HAP-1 (cell line): ENCODE data around the gene MPC1L.
A peak's percentile ranks its signal among the peaks of the same experiment; 100 is the strongest.
"Not testable (repeated sequence)": the region's sequence is repeated elsewhere in the genome, so short reads cannot be mapped to it uniquely, and the experiment has no call there.

ENCODE experiments used
- DNase-seq, 2 experiments: peaks; one replicate each; pipeline ENCODE4 v3.0.0-alpha.2; 2016 to 2020; ENCODE audit warnings: low spot score in 2 of 2
- H3K27me3 ChIP-seq: fragments of 250-450 bp; sonication (Bioruptor Pico); 2 replicates; pipeline ENCODE4 v1.5.1; 2020; ENCODE audit warnings: low read depth, mild to moderate bottlenecking, moderate library complexity
- H3K36me3 ChIP-seq: fragments of 250-450 bp; sonication (Bioruptor Pico); replicated peaks from 2 replicates; pipeline ENCODE4 v1.5.1; 2020; ENCODE audit warnings: mild to moderate bottlenecking
- H3K4me1 ChIP-seq: fragments of 250-450 bp; sonication (Bioruptor Pico); 2 replicates; pipeline ENCODE4 v1.5.1; 2020; ENCODE audit warnings: mild to moderate bottlenecking
- H3K4me3 ChIP-seq: fragments of 250-450 bp; sonication (Bioruptor Pico); 2 replicates; pipeline ENCODE4 v1.5.1; 2020; ENCODE audit warnings: mild to moderate bottlenecking, moderate library complexity
- H3K9me3 ChIP-seq: fragments of 250-450 bp; sonication (Bioruptor Pico); 2 replicates; pipeline ENCODE4 v1.5.1; 2020; ENCODE audit warnings: mild to moderate bottlenecking, moderate library complexity
- in situ Hi-C: fragments of 300-500 bp; cut with MboI; formaldehyde crosslinking; loops from 3 replicates; pipeline ENCODE4 v1.14.3; 2020; ENCODE audit warnings: low sequenced_read_pairs, inconsistent platforms, mixed read lengths

MPC1L gene

DNA sequence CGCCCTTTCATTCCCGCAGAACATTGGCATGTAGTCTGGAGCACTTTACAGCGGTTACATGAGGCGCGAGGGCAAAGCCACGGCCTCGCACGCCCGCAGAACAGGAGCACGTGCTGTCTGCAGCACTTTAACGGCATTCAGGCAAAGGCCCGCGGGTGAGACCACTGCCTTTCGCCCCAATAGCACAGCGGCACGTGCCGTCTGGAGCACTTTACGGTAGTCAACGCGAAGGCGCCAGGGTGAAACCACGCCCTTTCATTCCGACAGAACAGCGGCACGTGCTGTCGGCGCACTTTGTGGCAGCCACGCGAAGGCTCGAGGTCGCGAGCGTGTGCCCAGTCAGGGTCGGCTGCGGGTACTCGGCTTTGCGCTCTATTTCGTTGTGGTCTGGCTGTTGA, at the start of gene MPC1L:
Gene MPC1L, plus strand, starts transcription at position 290 of the 398 bp plus-strand sequence. CDS start 138 bp downstream, outside the sequence.
- no peak for DNase-seq
- H3K36me3 ChIP-seq, result peaks cover 9% of the 10 kb centered on the region
- no peak within 1 kb of the TSS for H3K4me3 ChIP-seq
- H3K4me1 ChIP-seq, result peaks cover 3% of the 10 kb centered on the region
- in situ Hi-C loops, result no loop called here
- H3K9me3 ChIP-seq, result no peaks in the 10 kb centered on the region
- H3K27me3 ChIP-seq, result no peaks in the 10 kb centered on the region

DNA sequence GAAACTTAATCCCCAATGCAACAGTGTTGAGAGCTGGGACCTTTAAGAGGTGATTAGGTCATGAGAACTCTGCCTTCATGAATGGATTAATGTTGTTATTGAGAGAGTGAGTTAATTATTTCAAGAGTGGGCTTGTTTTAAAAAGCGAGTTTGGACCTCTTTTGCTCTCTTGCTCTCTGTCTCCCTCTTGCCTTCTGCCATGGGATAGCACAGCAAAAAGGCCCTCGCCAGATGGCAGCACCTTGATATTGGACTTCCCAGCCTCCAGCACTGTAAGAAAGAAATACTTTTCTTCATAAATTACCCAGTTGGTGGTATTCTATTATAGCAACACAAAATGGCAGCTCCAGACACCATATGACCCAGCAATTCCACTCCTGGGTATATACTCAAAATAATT, 49.5 kb upstream of the MPC1L start:
- Histone ChIP-seq H3K4me3 (no peak overlapping the region), H3K4me1 (no peaks in the 10 kb centered on the region), H3K9me3 (no peaks in the 10 kb centered on the region), H3K36me3 (no peaks in the 10 kb centered on the region), H3K27me3 (no peaks in the 10 kb centered on the region)
- in situ Hi-C loops, result no loop called here
- DNase-seq, result peak; percentile 48 to 67

DNA sequence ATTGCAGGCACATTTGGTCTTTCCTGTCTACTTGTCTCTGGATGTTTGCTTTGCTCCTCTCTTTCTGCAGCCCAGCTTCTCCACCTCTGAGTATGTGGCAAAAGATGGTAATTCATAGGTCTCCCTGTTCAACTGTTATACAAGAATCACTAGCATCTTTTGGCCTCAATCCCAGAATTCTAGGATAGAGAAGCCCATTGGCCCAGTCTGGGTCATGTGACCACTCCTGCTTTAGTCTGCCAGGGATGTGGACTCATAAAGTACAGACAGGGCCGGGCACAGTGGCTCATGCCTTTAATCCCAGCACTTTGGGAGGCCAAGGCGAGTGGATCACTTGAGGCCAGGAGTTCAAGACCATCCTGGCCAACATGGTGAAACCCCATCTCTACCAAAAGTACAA, 47.8 kb upstream of the MPC1L start:
- not testable (repeated sequence) for H3K27me3 ChIP-seq, H3K4me3 ChIP-seq, H3K9me3 ChIP-seq, H3K4me1 ChIP-seq, H3K36me3 ChIP-seq
- in situ Hi-C loops, result loop anchor here (25.0 kb wide), 1 partner anchor 88 kb away; no protein-coding TSS in a partner anchor
- DNase-seq, result peak; percentile 26 to 53

DNA sequence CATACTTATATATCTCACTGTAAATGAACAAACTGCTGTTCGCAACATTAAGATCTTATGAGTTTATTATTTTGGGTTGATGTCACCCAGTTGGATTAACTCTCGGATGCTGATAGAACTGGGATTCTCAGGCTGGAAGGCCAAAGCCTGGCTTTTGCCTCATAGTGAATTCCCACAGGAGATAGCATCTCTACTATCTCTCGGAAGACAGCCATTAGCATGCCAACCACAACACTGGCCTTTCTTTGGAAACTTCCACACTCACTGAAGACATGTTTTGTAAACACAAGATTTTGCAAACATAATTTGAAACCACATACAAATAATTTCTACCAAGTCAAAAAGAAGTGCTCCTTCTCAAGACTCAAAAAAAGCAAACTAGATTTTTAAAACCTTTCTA, 46.9 kb upstream of the MPC1L start:
- Histone ChIP-seq H3K4me1 (peaks cover 2% of the 10 kb centered on the region; the same call in 1 of the 2 replicates), H3K36me3 (no peaks in the 10 kb centered on the region), H3K4me3 (no peak overlapping the region), H3K9me3 (no peaks in the 10 kb centered on the region), H3K27me3 (no peaks in the 10 kb centered on the region)
- in situ Hi-C loops, result loop anchor here (25.0 kb wide), 1 partner anchor 89 kb away; no protein-coding TSS in a partner anchor
- no peak for DNase-seq

DNA sequence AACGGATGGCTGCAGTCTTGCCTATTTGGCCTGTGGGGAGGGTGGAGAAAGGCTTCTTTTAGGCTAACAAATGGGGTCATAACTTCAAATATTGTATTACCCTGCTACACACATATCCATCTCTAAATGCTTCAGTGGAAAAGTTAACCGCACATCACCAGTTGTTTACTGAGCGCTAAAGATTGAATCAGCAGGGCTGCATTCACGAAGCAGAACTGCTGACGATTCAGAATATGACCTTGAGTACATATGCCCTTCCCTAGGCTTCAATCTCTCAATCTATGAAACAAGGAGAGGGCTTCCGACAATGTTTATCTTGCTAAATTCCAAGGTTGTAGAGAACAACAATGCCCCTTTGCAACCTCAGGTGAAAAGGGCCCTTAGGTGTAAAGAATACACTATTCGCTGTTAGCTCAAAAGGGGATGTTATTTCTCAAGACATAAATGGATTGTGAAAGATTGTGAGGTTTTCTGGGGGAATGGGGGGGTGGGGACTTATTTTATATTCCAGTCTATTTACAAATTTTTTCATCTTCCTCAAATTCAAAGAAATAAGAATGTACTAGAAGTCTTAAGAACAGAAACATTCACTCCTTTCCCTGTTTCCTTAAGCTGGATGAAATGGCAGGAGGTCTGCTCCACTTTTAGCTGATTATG, 45.1 kb upstream of the MPC1L start:
- in situ Hi-C loops, result loop anchor here (25.0 kb wide), 1 partner anchor 91 kb away; no protein-coding TSS in a partner anchor
- no peaks in the 10 kb centered on the region for H3K36me3 ChIP-seq
- peaks cover 6% of the 10 kb centered on the region for H3K4me1 ChIP-seq
- no peak for DNase-seq
- no peaks in the 10 kb centered on the region for H3K27me3 ChIP-seq
- H3K9me3 ChIP-seq, result no peaks in the 10 kb centered on the region
- H3K4me3 ChIP-seq, result no peak overlapping the region

DNA sequence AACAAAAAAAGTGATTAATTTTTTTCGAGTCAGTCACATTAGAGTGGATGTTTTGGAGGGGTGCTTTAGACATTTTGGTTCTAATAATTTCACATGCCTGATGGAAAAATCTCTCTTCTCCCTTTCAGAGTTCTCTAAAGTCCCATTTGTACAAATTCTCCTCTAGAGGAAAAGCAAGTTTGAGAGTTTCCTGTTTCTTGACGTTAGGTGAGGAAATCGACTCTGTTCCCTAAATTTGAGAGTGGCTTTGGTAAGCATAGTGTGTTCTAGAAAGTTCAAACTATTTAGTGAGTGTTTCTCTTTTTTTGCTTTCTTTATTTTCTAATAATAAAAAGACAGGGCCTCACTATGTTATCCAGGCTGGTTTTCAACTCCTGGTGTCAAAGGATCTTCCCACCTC, 44.1 kb upstream of the MPC1L start:
- H3K36me3 ChIP-seq, result no peaks in the 10 kb centered on the region
- H3K9me3 ChIP-seq, result no peaks in the 10 kb centered on the region
- DNase-seq, result no peak
- peaks cover 6% of the 10 kb centered on the region for H3K4me1 ChIP-seq
- no peaks in the 10 kb centered on the region for H3K27me3 ChIP-seq
- in situ Hi-C loops, result loop anchor here (25.0 kb wide), 1 partner anchor 92 kb away; no protein-coding TSS in a partner anchor
- no peak overlapping the region for H3K4me3 ChIP-seq

DNA sequence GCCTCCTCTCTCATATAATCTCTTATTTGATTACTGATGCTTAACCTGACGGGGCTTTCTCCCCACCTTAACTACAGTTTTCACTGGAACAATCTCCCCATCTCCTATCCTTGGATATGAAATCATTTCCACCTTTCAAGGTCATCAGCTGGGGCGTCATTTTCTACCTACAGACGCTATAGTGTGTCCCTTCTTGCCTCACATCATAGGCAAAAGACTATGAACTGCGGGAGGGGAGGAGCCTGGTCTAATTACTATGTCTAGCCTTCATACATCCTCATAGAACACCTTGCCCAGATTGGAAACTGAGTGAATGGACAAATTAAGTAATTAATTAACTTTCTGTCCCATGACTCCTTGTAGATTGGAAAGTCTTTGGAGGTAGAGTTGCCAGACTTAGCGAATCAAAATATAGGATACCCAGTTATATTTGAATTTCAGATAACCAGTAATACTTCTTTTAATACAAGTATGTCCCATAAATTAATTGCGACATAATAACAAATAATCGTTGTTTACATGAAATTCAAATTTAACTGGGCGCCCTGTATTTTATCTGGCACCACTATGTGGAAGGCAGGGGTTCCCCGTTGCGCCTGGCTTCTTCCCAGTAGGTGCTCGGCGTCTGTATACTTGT, 43.2 kb upstream of the MPC1L start:
- Histone ChIP-seq H3K36me3 (no peaks in the 10 kb centered on the region), H3K4me3 (peak overlapping the region; percentile 76), H3K27me3 (no peaks in the 10 kb centered on the region), H3K9me3 (no peaks in the 10 kb centered on the region), H3K4me1 (peaks cover 6% of the 10 kb centered on the region)
- no peak for DNase-seq
- in situ Hi-C loops, result loop anchor here (25.0 kb wide), 1 partner anchor 93 kb away; no protein-coding TSS in a partner anchor

DNA sequence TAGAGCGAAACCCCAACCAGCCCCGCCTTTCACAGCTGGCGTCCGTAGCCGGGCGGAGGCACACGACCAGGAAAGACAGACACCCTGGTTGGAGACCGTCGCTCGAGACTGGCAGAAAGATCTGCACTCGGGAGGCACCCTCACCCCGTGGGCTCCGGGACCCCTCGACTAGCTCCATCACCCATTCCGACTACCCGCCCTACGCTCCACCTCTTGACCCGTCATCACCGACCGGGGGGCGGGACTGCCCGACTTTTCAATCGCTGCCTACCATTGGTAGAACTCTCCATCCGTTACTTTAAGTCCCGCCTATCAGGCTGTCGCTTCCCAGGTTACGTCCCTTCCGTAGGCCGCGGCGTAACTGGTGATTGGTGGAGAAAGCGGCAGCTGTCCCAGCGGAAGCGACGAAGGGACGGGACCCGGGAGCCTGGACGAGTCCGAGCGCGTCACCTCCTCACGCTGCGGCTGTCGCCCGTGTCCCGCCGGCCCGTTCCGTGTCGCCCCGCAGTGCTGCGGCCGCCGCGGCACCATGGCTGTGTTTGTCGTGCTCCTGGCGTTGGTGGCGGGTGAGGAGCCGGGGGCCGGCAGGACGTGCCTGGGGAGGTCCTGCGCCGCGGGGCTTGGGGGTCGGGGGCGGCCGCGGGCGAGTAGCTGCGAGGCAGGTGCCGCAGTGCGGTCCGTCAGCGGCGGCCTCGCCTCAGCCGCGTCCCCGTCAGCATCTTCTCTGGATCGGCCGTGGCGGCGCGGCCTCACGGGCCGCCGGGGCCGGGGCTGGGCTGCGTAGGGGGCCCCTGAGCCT, 42.5 kb upstream of the MPC1L start, which contains the start of gene ATP6AP2:
Gene ATP6AP2, plus strand, starts transcription at position 434 of the 799 bp plus-strand sequence. Its CDS starts 96 bp downstream, at position 530.
- in situ Hi-C loops, result loop anchor here (25.0 kb wide), 1 partner anchor 93 kb away; no protein-coding TSS in a partner anchor
- peaks cover 6% of the 10 kb centered on the region for H3K4me1 ChIP-seq
- H3K36me3 ChIP-seq, result no peaks in the 10 kb centered on the region
- H3K4me3 ChIP-seq, result peak within 1 kb of the TSS; percentile 76
- peak; percentile 97 to 98 for DNase-seq
- no peaks in the 10 kb centered on the region for H3K27me3 ChIP-seq
- H3K9me3 ChIP-seq, result no peaks in the 10 kb centered on the region

DNA sequence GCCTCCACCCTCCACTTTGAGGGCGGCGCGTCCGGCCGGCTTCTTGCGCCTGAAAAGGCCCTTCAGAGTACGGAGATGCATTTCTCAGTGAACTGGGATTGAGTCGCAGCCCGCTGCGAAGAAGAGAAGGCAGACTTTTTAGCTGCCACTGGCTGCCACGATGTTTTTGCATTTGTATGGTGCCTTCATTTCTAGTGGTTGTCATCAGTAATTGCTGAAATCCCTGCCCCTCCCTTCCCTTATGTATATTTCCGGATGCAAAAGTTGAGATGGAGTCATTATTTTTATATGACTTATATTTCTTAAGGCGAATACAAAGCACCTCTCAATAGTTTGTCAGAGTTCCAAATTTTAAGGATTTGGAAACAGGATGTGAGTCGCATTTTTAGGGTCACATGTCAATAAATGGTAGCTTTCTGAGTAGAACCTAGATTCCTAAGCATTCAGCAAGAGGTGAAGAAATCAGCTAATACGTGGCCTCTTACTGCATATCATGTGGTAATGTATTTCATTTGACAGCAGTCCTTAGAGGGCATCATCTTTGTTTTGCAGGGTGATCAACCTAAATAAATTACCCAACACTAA, 41.8 kb upstream of the MPC1L start:
- peak; percentile 21 to 26 for DNase-seq
- H3K27me3 ChIP-seq, result no peaks in the 10 kb centered on the region
- H3K9me3 ChIP-seq, result no peaks in the 10 kb centered on the region
- in situ Hi-C loops, result loop anchor here (25.0 kb wide), 1 partner anchor 94 kb away; no protein-coding TSS in a partner anchor
- H3K4me1 ChIP-seq, result peaks cover 6% of the 10 kb centered on the region
- no peaks in the 10 kb centered on the region for H3K36me3 ChIP-seq
- peak overlapping the region; percentile 76 for H3K4me3 ChIP-seq

DNA sequence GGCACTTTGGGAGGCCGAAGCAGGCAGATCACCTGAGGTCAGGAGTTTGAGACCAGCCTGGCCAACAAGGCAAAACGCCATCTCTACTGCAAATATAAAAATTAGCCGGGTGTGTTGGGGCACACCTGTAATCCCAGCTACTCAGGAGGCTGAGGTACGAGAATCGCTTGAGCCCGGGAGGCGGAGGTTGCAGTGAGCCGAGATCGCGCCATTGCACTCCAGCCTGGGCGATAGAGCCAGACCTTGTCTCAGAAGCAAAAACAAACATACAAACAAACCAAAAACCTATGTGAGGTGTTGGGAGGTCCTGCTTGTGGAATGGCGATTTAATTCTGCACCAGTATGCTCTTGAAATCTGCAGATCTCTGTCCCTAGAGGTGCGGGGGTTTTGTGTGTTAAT, 41.0 kb upstream of the MPC1L start:
- H3K4me1 ChIP-seq, DNase-seq, H3K4me3 ChIP-seq, H3K36me3 ChIP-seq, H3K27me3 ChIP-seq, H3K9me3 ChIP-seq: not testable (repeated sequence)
- in situ Hi-C loops, result loop anchor here (25.0 kb wide), 1 partner anchor 95 kb away; no protein-coding TSS in a partner anchor

DNA sequence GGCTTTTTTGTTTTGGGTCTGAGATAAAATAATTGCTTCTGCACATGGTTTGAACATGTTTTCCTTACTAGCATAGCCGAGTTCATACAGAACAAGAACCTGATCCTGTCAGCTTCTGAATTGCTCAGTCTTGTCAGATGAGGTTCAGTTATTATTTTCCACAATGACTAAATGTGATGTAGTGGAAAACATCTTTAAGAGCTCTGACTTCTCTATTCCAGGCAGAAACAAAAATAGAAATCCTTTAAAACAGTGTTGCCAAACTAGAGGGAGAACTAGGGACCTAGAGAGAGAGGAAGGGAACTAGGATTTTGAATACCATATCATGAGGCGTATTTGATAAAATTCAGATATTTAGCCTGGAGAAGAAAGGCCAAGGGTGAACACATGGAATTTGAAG, 40.4 kb upstream of the MPC1L start:
- Histone ChIP-seq H3K27me3 (no peaks in the 10 kb centered on the region), H3K36me3 (no peaks in the 10 kb centered on the region), H3K4me1 (peaks cover 6% of the 10 kb centered on the region), H3K9me3 (no peaks in the 10 kb centered on the region), H3K4me3 (no peak overlapping the region)
- no peak for DNase-seq
- in situ Hi-C loops, result loop anchor here (25.0 kb wide), 1 partner anchor 96 kb away; no protein-coding TSS in a partner anchor

DNA sequence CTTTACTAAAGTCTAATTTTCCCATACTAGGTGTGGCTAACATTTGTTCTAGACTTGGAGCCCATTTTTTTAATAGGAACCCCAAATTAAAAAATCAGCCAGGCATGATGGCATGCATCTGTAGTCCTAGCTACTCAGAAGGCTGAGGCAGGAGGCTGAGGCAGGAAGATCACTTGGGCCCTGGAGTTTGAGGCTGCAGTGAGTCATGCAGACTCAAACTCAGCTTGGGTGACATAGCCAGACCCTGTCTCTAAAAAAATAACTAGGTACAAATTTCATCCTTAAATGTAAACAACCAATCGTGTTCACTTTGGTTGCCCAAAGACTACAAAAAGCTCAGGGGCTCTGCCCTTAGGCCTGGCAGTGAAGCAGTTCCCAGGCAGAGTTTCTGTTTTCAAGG, 35.6 kb upstream of the MPC1L start:
- not testable (repeated sequence) for H3K27me3 ChIP-seq, H3K9me3 ChIP-seq, DNase-seq, H3K4me3 ChIP-seq, H3K4me1 ChIP-seq
- H3K36me3 ChIP-seq, result peaks cover 23% of the 10 kb centered on the region
- in situ Hi-C loops, result loop anchor here (25.0 kb wide), 1 partner anchor 100 kb away; no protein-coding TSS in a partner anchor

DNA sequence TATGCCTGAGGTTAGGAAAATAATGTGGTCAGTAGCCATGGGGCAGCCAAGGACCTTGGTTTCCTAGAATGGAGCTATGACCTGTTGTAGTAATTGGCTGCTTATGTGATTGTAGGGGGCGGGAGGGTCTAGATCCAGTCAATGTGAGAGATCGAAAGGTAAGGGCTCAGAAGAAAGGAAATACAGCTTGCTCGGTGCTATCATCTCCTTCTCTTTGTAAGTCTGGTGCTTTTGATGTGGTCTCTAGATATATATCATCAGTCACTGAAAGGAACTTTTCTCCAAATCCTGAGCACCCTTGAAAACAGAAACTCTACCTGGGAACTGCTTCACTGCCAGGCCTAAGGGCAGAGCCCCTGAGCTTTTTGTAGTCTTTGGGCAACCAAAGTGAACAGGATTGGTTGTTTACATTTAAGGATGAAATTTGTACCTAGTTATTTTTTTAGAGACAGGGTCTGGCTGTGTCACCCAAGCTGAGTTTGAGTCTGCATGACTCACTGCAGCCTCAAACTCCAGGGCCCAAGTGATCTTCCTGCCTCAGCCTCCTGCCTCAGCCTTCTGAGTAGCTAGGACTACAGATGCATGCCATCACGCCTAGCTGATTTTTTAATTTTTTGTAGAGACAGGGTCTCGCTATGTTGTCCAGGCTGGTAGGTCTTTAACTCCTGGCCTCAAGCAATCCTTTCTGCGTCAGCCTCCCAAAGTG, 33.5 kb upstream of the MPC1L start:
- H3K4me1 ChIP-seq, H3K9me3 ChIP-seq, H3K4me3 ChIP-seq, DNase-seq, H3K27me3 ChIP-seq: not testable (repeated sequence)
- in situ Hi-C loops, result loop anchor here (25.0 kb wide), 1 partner anchor 102 kb away; no protein-coding TSS in a partner anchor
- H3K36me3 ChIP-seq, result peaks cover 35% of the 10 kb centered on the region
